ENCODE results near the gene RGS13. TPM values are rescaled to one million over a fixed set of nuclear protein-coding genes. Genes with fewer than 3 reads are reported as not detected.
A peak's percentile ranks its signal among the peaks of the same experiment; 100 is the strongest.

RGS13 gene
- total and polyA plus RNA-seq, 5 donors = 0.14 to 0.26 (median 0.14) TPM; not detected in 2

- Histone ChIP-seq H3K27me3 (ENCODE audit: control insufficient read depth, insufficient read depth) (no peaks in the 10 kb centered on the region), H3K9me3 (ENCODE audit: control insufficient read depth, low read length) (no peaks in the 10 kb centered on the region)
- intact Hi-C loops (cut with DNase I) = loop anchor here in 1 of 4 donors (10.0 kb wide), 1 partner anchor 127 kb away; no protein-coding TSS in a partner anchor
Observed at GRCh38 chr1:192601567-192601966, 34.4 kb upstream of the RGS13 start.

GRCh38 chr1:192602757-192603156 is 33.2 kb upstream of the RGS13 start:
- Histone ChIP-seq H3K9me3 (ENCODE audit: control insufficient read depth, low read length) (no peaks in the 10 kb centered on the region), H3K4me3 (ENCODE audit: low read length) (no peak overlapping the region), H3K27me3 (ENCODE audit: control insufficient read depth, insufficient read depth) (no peaks in the 10 kb centered on the region), H3K27ac (ENCODE audit: low read length) (no peak overlapping the region), H3K4me1 (ENCODE audit: control insufficient read depth, insufficient read depth, low read length) (no peaks in the 10 kb centered on the region)
- no peak for DNase-seq
- 83% methylated on average over 1 of the region's 1 CpG for WGBS
- no peak for ATAC-seq
- intact Hi-C loops (cut with DNase I) = loop anchor here in 1 of 4 donors (10.0 kb wide), 1 partner anchor 128 kb away; no protein-coding TSS in a partner anchor

More at GRCh38 chr1:192601567-192601966, 34.4 kb upstream of the RGS13 start:
- no peak for ATAC-seq
- Histone ChIP-seq H3K27ac (ENCODE audit: low read length) (no peak overlapping the region), H3K4me3 (ENCODE audit: low read length) (no peak overlapping the region), H3K4me1 (ENCODE audit: control insufficient read depth, insufficient read depth, low read length) (no peaks in the 10 kb centered on the region)
- no peak for DNase-seq

- intact Hi-C loops (cut with DNase I) = loop anchor here in 1 of 4 donors (10.0 kb wide), 1 partner anchor 129 kb away; no protein-coding TSS in a partner anchor
- ATAC-seq (no peak), DNase-seq (no peak)
- H3K27me3 ChIP-seq (ENCODE audit: control insufficient read depth, insufficient read depth) = no peaks in the 10 kb centered on the region
- no peaks in the 10 kb centered on the region for H3K9me3 ChIP-seq (ENCODE audit: control insufficient read depth, low read length)
- 76% methylated on average over 3 of the region's 3 CpGs for WGBS
- no peak overlapping the region for H3K4me3 ChIP-seq (ENCODE audit: low read length)
- no peak overlapping the region for H3K27ac ChIP-seq (ENCODE audit: low read length)
- no peaks in the 10 kb centered on the region for H3K4me1 ChIP-seq (ENCODE audit: control insufficient read depth, insufficient read depth, low read length)
Observed at GRCh38 chr1:192603218-192603787, 32.6 kb upstream of the RGS13 start.

- H3K4me1 ChIP-seq (ENCODE audit: control insufficient read depth, insufficient read depth, low read length) = no peaks in the 10 kb centered on the region
- intact Hi-C loops (cut with DNase I) = loop anchor here in 3 of 4 donors (5.0 to 10.0 kb wide), 2 partner anchors 128 to 130 kb away; no protein-coding TSS in a partner anchor
- WGBS = 53% methylated on average over 3 of the region's 3 CpGs
- no peaks in the 10 kb centered on the region for H3K27me3 ChIP-seq (ENCODE audit: control insufficient read depth, insufficient read depth)
- ATAC-seq (no peak), DNase-seq (no peak)
- no peak overlapping the region for H3K27ac ChIP-seq (ENCODE audit: low read length)
- no peaks in the 10 kb centered on the region for H3K9me3 ChIP-seq (ENCODE audit: control insufficient read depth, low read length)
- no peak overlapping the region for H3K4me3 ChIP-seq (ENCODE audit: low read length)
Observed at GRCh38 chr1:192604979-192605620, 30.8 kb upstream of the RGS13 start.

- no peaks in the 10 kb centered on the region for H3K9me3 ChIP-seq (ENCODE audit: control insufficient read depth, low read length)
- H3K27me3 ChIP-seq (ENCODE audit: control insufficient read depth, insufficient read depth) = no peaks in the 10 kb centered on the region
- H3K27ac ChIP-seq (ENCODE audit: low read length) = no peak overlapping the region
- 87% methylated on average over 2 of the region's 2 CpGs for WGBS
- no peaks in the 10 kb centered on the region for H3K4me1 ChIP-seq (ENCODE audit: control insufficient read depth, insufficient read depth, low read length)
- intact Hi-C loops (cut with DNase I) = loop anchor here in 3 of 4 donors (5.0 to 10.0 kb wide), 2 partner anchors 131 to 134 kb away; no protein-coding TSS in a partner anchor
- DNase-seq (no peak), ATAC-seq (no peak)
- no peak overlapping the region for H3K4me3 ChIP-seq (ENCODE audit: low read length)
Observed at GRCh38 chr1:192608671-192609070, 27.3 kb upstream of the RGS13 start.

- Histone ChIP-seq H3K27me3 (ENCODE audit: control insufficient read depth, insufficient read depth) (no peaks in the 10 kb centered on the region), H3K27ac (ENCODE audit: low read length) (no peak overlapping the region), H3K9me3 (ENCODE audit: control insufficient read depth, low read length) (no peaks in the 10 kb centered on the region), H3K4me1 (ENCODE audit: control insufficient read depth, insufficient read depth, low read length) (no peaks in the 10 kb centered on the region), H3K4me3 (ENCODE audit: low read length) (no peak overlapping the region)
- WGBS = 70% methylated on average over 12 of the region's 12 CpGs
- DNase-seq (peak; percentile 39 to 64 (median 55)), ATAC-seq (peak; percentile 40 to 48)
- intact Hi-C loops (cut with DNase I) = loop anchor here in 3 of 4 donors (5.0 to 10.0 kb wide), 2 partner anchors 132 to 135 kb away; no protein-coding TSS in a partner anchor
Observed at GRCh38 chr1:192609110-192610079, 26.6 kb upstream of the RGS13 start.

- ATAC-seq (no peak), DNase-seq (no peak)
- Histone ChIP-seq H3K4me1 (ENCODE audit: control insufficient read depth, insufficient read depth, low read length) (no peaks in the 10 kb centered on the region), H3K27me3 (ENCODE audit: control insufficient read depth, insufficient read depth) (no peaks in the 10 kb centered on the region), H3K27ac (ENCODE audit: low read length) (no peak overlapping the region), H3K4me3 (ENCODE audit: low read length) (no peak overlapping the region), H3K9me3 (ENCODE audit: control insufficient read depth, low read length) (no peaks in the 10 kb centered on the region)
- intact Hi-C loops (cut with DNase I) = no loop called here
- WGBS = 58% methylated on average over 3 of the region's 3 CpGs
Observed at GRCh38 chr1:192610112-192610889, 25.6 kb upstream of the RGS13 start.

- Histone ChIP-seq H3K27me3 (ENCODE audit: control insufficient read depth, insufficient read depth) (no peaks in the 10 kb centered on the region), H3K4me1 (ENCODE audit: control insufficient read depth, insufficient read depth, low read length) (no peaks in the 10 kb centered on the region), H3K4me3 (ENCODE audit: low read length) (no peak overlapping the region), H3K9me3 (ENCODE audit: control insufficient read depth, low read length) (no peaks in the 10 kb centered on the region), H3K27ac (ENCODE audit: low read length) (no peak overlapping the region)
- intact Hi-C loops (cut with DNase I) = no loop called here
- 96% methylated on average over 1 of the region's 1 CpG for WGBS
- ATAC-seq (no peak), DNase-seq (no peak)
Observed at GRCh38 chr1:192615055-192615454, 20.9 kb upstream of the RGS13 start.

GRCh38 chr1:192620071-192620635 is 15.8 kb upstream of the RGS13 start:
- no peak for DNase-seq
- intact Hi-C loops (cut with DNase I) = no loop called here
- Histone ChIP-seq H3K9me3 (ENCODE audit: control insufficient read depth, low read length) (no peaks in the 10 kb centered on the region), H3K27me3 (ENCODE audit: control insufficient read depth, insufficient read depth) (no peaks in the 10 kb centered on the region), H3K27ac (ENCODE audit: low read length) (no peak overlapping the region), H3K4me3 (ENCODE audit: low read length) (no peak overlapping the region), H3K4me1 (ENCODE audit: control insufficient read depth, insufficient read depth, low read length) (no peaks in the 10 kb centered on the region)
- no peak for ATAC-seq

Measured in right cardiac atrium (tissue), 5 donors.